C4-2B (cell line): ENCODE measurements around the gene ARHGAP8.

Experiments used
- H3K27ac ChIP-seq: fragments of 450-650 bp; 2 replicates; pipeline ENCODE4 v1.5.1; 2017
- ZFX ChIP-seq: fragments of 450-650 bp; IDR thresholded peaks from 2 replicates; pipeline ENCODE4 v1.6.1; 2017
- TF ChIP-seq, protein P1 (sequence below): fragments of 450-650 bp; conservative IDR thresholded peaks from 2 replicates; pipeline ENCODE4 v1.5.1; 2017; ENCODE audit warnings: mild to moderate bottlenecking

ARHGAP8 gene

DNA sequence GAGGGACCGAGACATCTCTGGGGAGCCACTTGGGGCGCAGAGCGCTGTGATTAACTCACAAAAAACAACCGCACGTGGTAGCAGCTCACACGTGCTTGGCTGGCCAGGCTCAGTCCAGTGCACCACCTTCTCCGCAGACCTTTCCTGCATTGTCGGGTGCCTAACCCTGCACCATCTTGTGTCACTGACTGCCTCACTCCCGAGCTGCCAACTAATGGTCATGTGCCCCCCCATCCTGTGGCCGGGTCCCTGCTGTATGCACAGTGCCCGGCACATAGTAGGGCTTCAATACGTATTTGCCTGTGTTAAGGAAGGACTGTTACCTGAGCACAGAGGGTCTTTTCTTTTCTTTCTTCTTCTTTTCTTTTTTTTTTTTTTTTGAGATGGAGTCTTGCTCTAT is 71.9 kb downstream of the ARHGAP8 start:
- TF ChIP-seq ZFX: no peak
- TF ChIP-seq, protein P1, sequence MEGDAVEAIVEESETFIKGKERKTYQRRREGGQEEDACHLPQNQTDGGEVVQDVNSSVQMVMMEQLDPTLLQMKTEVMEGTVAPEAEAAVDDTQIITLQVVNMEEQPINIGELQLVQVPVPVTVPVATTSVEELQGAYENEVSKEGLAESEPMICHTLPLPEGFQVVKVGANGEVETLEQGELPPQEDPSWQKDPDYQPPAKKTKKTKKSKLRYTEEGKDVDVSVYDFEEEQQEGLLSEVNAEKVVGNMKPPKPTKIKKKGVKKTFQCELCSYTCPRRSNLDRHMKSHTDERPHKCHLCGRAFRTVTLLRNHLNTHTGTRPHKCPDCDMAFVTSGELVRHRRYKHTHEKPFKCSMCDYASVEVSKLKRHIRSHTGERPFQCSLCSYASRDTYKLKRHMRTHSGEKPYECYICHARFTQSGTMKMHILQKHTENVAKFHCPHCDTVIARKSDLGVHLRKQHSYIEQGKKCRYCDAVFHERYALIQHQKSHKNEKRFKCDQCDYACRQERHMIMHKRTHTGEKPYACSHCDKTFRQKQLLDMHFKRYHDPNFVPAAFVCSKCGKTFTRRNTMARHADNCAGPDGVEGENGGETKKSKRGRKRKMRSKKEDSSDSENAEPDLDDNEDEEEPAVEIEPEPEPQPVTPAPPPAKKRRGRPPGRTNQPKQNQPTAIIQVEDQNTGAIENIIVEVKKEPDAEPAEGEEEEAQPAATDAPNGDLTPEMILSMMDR: no peak

DNA sequence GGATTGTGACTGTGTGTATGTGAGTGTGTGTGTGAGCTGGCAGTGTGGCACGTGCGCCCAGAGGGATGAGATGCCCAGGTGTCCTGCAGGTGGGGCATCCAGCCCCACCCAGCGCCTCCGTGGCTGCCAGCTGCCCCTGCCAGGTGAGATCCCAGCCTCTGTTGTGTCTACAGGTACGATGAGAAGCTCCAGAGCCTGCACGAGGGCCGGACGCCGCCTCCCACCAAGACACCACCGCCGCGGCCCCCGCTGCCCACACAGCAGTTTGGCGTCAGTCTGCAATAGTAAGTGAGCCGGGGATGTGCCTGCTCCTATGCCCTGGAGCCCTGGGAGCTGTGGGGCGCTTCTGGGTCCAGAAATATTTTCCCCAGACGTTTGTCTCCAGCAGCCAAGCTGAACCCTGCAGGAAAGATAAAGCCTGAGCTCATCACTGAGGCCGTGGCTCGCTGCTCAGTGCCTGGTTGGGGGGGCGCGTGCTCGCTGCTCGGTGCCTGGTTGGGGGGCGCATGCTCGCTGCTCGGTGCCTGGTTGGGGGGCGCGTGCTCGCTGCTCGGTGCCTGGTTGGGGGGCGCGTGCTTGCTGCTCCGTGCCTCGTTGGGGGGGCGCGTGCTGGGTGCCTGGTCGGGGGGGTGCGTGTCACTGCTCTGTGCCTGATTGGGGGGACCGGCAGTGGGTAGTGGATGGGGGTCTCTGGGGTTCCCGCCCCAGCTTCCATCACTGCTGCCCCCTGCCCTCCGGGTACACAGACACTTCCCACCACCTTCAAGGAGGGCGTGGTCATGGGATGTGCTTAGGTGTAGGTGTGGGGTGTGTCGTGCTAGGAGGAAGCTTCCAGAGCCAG is 73.2 kb downstream of the ARHGAP8 start:
- no peak for TF ChIP-seq ZFX
- TF ChIP-seq, protein P1: no peak
- H3K27ac ChIP-seq: no peak overlapping the region

More for the DNA sequence above, 71.9 kb downstream of the ARHGAP8 start:
- H3K27ac ChIP-seq: no peak overlapping the region

DNA sequence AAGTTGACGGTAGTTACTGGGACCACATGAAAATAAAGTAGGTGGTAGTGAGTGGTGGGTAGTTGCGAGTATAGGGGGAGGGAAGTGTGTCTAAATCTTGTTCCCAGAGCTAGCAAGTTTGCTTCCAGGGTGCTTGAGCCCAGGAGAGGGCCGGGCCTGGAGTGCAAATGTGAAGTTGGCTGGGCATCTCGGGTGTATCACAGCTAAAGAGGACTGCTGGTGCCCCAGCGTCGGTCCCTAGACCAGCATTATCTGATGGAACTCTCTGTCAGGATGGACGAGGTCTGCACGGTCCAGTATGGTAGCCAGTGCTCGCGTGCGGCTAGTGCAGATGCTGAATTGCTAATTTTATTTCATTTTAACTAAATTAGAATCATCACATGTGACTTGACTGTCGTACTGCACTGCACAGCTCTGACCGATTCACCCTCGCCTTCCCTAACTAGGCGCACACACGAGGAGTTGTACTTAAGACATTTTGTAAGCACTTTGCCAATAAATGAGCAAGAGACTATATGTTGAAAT is 75.4 kb downstream of the ARHGAP8 start:
- no peak for TF ChIP-seq ZFX
- TF ChIP-seq, protein P1: no peak
- H3K27ac ChIP-seq: no peak overlapping the region

DNA sequence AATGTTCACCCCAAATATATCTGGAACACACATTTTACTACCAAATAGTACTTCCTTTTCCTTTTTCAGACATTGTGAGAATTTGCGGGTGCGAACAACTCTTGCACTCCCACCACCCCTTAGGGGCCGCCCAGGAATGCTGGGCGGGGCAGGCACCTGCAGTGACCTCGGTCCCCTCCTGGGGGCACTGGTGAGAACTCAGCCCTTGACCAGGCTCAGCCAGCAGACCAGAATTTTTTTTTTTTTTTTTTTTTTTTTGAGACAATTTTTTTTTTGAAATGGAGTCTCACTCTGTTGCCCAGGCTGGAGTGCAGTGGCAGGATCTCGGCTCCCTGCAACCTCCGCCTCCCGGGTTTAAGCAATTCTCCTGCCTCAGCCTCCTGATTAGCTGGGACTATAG is 75.8 kb downstream of the ARHGAP8 start:
- H3K27ac ChIP-seq: no peak overlapping the region
- TF ChIP-seq, protein P1: peak; percentile 87
- no peak for TF ChIP-seq ZFX

DNA sequence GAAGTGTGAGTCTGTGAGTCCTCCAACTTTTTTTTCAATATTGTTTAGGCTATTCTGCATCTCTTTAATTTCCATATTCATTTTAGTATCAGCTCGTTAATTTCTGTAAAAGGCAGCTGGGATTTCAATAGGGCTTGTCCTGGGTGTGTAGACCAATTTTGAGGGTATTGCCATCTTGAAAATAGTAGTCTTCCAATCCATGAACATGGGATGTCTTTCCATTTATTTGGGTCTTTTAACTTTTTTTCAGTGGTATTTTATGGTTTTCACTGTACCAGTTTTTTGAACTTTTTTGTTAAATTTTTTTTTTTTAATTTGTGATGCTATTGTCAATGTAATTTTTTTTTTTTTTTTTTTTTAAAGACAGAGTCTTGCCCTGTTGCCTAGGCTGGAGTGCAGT is 79.5 kb downstream of the ARHGAP8 start:
- TF ChIP-seq ZFX: no peak
- TF ChIP-seq, protein P1: no peak
- no peak overlapping the region for H3K27ac ChIP-seq

DNA sequence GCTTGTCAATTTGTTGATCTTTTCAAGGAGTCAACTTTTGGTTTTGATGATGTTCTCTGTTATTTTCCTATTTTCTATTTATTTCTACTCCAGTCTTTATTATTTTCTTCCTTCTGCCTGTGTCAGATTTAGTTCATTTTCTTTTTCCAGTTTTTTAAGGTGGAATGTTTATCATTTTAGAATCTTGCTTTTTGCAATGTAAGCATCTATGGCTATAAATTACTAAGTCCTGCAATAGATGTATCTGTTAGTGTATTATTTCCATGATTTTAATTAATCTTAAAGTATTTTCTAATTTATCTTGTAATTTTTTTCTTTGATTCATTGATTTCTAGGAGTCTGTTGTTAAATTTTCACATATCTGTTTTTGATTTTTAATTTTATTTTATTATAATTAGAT is 81.7 kb downstream of the ARHGAP8 start:
- H3K27ac ChIP-seq: no peak overlapping the region
- TF ChIP-seq ZFX: no peak
- TF ChIP-seq, protein P1: no peak

DNA sequence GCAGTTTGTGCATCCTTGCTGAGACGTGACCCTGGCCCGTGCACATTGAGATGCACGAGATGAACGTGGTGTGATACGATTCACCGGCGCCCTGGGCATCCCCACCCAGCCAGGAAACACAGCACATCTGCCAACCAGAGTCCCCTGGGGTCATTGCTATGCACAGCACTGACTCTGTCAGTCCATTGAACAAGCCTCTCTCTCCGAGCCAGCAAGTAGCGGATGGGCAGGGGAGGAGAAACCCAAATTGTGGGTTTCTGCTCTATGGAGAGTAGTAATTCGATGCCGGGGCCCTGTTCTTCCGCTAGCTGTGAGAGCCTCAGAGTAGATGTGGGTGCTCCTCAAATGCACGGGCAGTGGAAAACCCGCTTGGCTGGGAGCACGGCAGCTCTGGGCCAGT is 85.1 kb downstream of the ARHGAP8 start:
- TF ChIP-seq ZFX: no peak
- TF ChIP-seq, protein P1: no peak
- no peak overlapping the region for H3K27ac ChIP-seq
